Iris pigment epithelial cell (primary cell): ENCODE results near the gene SVIL.
"Not testable (repeated sequence)": the region's sequence is repeated elsewhere in the genome, so short reads cannot be mapped to it uniquely, and the experiment has no call there.

Experiments
- DNase-seq: peaks from one replicate; pipeline ENCODE4 v3.0.0-alpha.2; 2011; ENCODE audit warnings: low read depth

Gene SVIL

DNA sequence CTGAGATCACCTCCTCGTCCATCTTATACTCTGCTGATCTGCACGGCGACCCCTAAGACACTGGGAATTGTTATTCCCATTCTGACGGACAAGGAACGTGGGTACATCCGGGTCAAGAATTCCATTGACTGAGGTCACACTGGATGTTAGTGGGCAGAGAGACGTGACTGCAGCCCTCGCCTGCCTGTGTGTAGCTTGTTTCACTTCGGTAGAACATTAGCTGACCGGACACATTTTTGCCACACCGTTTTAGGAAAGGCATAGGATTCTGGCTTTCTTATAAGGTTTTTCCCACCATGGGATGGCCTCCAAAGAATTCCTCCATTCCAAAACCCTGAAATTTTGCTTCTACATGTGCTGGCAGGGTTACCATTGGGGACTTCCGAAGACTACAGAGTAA, 118.9 kb downstream of the SVIL start:
- not testable (repeated sequence) for DNase-seq

DNA sequence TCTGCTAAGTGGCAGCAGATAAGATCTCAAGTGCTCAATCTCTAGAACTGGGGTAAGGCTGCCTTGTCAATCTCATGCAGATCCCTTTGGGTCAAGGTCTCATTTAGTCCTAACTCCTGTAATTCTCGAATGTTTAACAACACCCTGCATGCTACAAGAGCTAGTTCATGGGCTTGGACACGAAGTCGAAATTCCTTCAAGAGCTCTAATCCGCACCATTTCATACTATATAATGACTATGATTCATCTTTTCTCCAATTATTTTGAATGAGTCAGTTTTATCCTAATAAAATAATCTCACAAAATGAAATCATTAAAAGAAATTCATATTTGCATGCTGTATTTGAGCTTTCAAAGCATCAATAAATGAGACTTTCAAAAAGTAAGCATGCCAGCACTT, 119.7 kb downstream of the SVIL start:
- not testable (repeated sequence) for DNase-seq

DNA sequence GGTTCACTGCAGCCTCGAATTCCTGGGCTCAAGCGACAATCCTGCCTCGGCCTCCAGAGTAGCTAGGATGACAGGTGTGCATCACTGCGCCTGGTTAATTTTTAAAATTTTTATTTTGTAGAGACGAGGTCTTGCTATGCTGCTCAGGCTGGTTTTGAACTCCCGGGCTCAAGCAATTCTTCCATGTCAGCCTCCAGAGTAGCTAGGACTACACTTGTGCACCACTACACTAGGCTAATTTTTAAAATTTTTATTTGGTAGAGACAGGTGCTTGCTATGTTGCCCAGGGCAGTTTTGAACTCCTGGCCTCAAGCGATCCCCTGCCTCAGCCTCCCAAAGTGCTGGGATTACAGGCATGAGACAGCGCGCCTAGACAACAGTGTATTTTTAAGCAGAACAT, 120.5 kb downstream of the SVIL start:
- no peak for DNase-seq

DNA sequence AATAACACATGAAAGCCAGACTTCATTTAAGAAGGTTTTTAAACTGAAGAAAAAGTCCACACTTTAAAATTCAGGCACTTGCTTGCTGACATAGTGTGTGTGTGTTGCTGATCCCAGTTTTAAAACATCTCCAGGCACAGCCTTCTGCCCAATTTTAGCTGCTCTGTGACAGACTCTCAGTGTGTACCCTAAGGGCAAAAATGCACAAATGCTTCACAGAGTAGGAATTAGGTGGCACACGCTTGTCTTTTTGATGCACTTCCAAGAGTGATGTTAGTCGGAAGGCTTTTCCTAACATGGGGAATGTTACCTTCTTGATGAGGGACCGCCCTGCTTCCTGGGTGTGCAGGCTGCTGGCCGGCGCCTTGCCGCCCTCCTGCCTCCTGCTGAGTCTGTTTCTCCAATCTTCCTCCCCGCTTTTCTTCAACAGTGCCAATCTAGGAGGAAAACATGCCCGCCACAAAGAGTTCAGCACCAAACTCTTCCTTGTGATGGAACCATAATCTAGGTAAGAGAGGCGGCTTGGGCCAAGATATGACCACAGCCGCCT, 122.3 kb downstream of the SVIL start:
- DNase-seq: no peak

DNA sequence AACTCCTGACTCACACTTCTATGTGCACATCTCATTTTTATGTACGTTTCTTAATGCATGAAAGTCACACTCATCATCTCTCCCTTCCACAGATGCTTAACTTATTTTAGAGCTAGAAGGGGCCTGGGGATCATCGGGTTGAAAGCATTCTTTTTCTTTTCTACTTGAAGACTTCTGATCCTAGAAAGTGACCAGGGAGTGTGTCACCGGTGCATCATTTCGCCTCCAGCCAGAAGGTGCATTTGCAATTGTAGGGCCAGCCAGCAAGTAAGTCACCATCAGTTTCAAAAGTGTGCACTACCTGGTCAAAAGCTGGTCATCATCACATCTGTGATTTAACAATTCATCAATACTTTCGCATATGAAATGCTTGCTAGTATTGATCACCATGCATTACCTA, 123.0 kb downstream of the SVIL start:
- not testable (repeated sequence) for DNase-seq

DNA sequence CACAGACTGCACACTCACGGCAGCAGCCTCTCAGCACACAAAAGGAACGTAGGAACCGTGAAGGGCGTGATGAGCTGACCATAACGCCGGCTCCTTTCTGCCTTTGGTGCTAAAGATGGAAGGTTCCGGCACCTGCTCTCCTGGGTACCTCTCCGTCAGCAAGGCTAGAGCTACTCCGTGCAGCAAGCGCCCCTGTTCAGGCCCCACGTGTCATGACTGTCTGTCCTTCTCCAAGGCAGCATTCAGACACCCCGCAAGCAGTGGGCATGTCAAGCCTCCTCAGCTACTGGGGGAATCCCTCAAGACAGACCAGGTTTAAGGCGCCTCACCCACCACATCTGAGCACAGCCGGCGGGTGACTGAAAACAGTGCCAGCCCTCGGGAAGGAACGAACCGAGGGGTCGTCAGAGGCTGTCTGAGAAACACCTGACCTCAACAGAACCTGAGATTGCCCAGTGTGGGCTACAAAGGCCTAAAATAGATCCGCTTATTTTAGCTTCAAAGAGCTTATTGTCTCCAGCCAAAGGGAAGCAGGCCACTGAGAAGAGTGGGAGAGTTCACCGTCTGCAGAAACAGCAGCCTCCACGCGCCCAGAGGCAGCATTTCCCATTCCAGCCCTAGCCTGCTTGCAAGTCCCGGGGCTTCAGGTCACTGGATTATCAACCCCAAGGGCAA, 124.2 kb downstream of the SVIL start:
- DNase-seq: not testable (repeated sequence)

DNA sequence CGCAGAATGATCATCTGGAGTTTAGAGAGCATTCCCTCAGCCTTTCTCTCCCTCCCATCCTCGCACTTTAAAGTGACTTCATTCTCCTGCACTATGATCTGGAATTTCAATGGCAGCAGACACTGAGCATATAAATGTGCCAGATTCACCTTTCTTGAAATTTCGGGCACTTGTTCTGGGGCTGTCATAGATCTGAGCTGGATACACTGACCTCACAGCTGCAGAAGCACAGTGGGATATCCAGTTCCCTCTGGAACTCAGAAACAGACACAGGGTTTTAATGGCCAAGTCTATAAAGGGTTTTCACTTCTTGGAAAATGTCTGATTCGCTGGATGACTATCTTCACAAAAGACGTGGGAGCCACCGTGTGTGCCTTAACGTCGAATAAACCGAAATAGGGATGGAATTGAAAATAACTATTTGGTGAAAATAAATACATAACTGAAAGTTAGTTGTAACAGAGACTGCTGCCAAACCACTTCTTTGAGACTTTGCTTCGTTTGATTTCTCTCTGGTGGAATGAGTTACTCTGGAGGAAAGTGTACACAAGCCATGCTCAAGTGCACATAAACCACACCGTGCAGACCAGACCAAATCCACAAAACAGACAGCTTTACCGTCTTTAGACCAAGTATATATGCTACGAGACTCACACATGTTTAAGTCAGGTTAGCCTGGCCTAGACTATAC, 126.1 kb downstream of the SVIL start:
- no peak for DNase-seq

DNA sequence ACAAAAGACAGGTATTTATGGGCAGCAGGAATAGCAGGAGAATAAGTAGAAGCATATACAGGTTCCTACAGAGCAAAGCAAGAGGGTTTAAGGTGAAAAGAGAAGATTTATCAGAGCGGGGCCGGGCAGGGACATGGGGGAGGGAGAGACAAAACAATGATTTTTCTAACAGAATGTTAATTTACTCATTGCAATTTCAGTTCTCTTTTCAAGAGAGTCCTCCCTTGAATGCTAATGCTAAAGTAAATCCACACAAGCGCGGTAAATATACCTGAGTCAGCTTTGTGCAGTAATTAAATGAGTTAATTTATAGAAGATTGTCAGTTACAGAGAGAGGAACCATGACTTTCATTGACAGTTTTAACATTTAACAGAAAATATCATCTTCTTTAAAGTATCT, 127.0 kb downstream of the SVIL start:
- DNase-seq: not testable (repeated sequence)

DNA sequence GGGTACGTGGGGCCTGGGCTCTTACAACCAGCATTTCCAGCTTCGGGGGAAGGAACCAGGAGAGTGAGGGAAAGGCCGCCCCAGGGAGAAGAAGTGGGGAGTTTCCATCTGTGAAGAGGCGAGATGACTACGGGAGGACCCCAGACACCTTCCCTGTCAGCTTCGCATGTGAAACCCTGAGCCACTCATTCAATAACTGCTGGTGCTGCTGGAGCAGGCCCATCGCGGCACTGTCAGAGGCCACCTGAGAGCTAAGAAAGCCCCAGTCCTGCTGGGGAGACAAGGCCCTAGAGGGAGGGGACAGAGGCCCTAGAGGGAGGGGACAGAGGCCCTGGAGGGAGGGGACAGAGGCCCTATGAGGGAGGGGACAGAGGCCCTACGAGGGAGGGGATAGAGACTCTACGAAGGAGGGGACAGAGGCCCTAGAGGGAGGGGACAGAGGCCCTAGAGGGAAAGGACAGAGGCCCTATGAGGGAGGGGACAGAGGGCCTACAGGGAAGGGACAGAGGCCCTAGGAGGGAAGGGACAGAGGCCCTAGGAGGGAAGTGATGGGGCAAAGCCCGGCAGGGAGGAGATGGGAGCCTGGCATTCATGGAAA, 128.3 kb downstream of the SVIL start:
- not testable (repeated sequence) for DNase-seq

DNA sequence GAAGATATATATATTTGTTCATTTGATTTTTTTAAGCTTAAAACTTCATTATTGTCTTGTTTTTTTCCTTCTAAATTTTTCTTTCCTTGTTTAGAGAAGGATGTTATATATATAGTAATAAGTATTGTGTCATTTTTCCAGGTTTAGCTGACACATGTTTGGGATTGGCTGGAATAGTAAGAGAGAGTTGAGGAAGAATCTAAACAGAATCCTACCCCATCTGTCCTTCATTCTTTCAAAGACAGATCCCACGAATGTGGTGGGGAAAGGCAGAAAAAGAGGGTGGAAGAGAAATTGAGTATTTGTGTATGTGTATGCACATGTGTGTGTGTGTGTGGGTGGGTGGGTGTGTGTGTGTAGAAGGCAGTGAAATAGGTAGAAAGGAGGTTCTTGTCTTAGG, 132.4 kb downstream of the SVIL start:
- DNase-seq: no peak

DNA sequence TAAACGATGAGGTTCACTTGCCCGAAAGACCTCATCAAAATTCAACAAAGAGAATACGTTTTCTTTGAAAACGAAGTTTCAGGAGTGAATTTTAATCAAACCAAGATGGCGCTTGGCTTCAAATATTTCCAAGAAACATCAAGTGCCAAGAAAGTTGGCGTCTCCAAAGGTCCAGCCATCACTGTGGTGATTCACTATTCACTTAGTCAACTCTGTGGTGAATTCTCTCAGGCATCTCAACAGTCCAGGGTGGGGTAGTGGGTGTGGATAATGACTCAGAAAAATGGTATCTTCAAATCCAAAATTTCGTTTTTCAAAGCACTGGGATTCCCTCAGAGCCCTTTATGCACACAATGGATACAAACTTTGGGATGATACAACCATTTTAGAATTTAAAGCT, 133.1 kb downstream of the SVIL start:
- DNase-seq: peak; percentile 82

DNA sequence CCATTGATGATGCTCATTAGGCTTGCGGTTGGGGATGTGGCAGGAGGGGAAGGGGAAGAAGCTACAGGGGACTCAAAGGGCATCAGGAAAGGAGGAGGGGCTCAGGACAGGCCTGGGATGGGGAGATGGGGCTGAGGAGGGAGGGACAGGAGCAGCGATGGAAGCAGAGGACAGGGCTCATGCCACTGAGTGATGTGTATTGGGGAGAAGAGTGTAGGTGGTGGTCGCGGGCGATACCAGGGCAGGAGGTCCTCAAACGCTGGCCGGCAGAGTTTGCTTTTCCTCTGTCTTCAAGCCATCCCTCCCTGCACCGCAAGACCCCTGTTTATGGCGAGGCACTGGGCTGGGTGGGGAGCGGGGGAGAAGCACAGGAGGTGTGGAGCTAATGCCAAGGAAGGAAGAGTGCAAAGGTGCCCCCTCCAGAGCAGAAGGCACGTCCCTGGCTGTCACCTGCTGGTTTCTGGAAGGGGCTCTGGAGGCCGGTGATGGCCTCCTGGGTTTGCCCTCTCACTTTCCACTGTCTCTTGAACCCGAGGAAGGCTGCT, 134.7 kb downstream of the SVIL start:
- DNase-seq: no peak

DNA sequence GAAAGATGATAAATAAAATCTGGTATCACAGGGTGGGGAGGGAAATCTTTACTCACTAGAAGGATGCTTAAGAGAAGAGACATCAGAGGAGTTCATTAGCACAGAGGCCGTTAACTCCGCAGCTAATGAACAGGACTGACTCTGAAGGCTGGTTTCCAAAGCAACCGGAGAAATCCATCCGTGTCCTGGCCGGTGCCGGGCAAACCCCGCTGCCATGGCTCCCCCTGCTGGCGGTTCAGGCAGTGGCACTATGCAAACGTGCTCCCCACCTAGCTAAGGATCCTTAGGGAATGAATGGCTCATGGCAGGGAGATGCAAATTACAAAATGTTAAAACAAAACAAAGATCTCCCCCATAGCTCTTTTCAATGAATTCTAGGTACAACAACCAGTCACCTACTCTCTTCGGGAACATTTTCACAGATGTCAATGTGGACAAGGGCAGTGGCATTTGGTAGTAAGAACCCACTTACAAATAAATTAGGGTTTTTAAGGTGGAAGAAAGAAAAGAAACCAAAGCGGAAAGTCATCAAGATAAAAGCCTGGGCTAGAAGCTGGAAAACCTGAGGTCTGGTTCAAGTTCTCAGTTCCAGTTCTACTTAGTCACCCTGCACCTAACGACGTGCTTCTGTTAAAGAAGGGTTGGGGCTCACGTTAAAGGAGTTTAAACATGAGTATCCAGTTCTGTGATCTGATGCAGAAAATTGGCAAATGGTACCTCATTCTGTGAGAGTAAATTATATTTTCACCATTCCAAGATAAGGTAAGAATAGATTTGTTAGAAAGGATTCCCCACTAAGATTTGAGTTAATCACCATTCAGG, 138.2 kb downstream of the SVIL start:
- peak; percentile 55 for DNase-seq

DNA sequence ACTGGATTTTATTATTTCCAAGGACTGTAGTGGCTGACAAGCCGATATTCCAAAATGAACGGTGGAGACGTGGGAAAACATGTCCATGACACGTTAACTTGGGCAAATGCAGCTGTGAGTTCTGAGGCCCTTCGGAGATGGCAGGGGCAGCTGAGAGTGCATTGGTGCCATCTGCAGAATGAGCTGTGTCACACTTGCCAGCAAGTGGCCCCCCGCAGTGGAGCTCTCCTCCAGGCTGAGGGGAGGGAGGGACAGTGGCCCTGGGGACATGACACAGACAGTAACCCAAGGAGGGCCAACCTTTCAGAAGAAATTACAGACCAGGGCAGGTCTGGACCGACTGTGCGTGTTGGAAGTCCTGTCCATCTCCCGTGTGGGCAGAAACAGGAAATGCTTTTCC, 139.4 kb downstream of the SVIL start:
- no peak for DNase-seq

DNA sequence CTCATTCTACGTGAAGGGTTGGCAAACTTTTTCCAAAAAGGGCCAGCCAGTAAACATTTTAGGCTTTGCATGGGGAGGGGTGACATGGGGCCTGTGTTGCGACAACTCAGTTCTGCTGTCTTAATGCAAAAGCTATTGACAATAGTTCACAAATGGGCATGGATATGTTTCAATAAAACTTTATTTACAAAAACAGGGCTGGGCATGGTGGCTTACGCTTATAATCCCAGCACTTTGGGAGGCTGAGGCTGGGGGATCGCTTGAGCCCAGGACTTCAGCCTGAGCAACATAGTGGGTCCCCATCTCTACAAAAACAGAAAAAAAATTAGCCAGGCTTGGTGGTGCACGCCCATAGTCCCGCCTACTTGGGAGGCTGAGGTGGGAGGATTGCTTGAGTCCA, 141.1 kb downstream of the SVIL start:
- no peak for DNase-seq

DNA sequence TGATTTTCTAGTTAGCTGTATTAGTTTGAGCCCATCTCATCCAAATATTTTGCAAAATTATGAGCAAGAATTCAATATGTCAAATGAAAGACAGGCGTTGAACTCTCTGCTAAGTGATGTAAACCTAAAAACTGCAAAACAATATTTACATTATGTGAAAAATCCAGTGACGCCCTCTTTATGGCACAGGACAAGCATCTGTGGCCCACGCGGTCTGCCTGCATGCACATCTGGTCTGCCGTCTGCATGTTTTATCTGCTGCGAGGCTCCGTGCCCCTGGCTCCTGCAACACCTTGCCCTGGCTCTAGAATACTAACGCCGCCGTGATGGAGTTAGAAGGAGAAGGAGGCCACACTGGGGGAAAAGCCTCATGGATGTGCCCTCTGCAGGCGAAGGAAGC, 142.0 kb downstream of the SVIL start:
- no peak for DNase-seq

DNA sequence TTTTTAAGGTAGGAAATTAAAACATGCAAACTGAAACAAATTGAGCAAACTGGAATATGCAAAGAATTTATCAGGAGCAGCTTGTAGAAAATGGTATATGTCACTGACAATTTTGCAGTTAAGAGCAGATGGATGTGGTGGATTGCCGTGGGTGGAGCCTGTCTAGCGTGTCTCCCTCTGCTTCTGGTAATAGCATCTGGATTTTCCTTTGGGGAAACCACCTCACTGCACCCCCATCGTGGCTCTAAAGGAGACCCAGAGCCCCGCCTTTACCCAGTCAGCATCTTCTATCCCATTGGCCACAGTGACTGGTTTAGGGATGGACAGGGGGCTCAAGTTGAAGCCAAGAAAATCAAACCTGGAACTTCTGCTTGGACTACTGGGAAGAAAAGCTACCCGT, 142.9 kb downstream of the SVIL start:
- DNase-seq: no peak

DNA sequence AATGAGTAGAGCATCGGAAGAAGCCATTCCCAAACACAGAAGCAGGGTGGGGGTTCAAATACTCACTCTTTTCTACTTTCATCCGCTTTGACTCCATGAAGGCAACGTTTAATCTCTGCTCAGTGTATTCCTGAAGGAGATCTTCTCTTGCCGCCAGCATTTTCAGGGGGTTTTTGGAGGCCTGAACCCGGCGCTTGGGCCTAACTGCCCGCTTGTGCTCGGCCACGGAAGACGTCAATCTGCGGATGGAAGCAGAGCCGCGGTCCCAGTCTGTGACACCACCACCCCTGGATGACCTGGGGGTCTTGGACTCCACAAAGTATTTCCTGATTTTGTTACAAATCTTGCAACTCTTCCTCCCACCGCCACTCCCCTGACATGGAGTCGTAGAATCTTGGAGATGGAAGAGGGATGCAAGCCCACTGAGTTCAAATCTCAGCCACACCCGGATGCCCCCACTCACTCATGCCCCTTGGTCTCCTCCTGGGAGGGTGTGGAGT, 143.9 kb downstream of the SVIL start:
- DNase-seq: not testable (repeated sequence)

DNA sequence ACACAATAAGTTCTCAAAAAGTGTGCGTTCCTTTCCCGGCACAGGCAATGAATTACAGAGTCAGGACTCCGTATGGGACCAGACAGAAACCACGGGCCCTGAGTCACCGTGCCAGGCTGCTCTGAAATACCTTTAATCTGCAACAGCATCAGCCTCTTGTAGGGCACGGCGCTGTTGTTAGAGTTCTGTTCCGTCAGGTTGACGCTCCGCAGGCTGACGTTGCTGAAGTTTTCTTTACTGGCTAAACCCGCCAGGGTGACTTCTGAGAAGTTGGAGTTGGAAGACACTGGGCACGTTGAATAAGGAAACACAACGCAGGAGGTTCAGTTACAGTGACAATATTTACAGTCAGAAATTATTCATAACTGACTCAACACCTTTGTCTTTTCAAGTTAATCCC, 146.3 kb downstream of the SVIL start:
- DNase-seq: not testable (repeated sequence)

DNA sequence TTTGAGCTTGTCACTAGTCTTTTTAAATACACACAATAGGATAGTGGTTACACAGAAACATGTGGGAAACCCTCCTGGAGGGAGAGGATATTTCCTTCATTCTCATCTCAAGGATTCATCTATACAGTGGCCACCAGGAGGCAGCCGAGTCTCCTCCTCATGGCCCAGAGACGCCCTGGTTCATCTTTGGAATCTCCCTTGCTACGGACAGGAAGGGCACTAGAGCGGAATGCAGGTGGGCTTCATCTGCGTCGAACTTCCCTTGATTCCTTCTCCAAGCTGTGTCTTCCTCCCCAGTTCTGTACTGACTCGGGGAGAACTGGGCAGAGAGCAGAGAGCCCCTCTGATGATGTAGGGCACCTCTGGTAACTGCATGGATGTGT, 146.9 kb downstream of the SVIL start:
- not testable (repeated sequence) for DNase-seq

DNA sequence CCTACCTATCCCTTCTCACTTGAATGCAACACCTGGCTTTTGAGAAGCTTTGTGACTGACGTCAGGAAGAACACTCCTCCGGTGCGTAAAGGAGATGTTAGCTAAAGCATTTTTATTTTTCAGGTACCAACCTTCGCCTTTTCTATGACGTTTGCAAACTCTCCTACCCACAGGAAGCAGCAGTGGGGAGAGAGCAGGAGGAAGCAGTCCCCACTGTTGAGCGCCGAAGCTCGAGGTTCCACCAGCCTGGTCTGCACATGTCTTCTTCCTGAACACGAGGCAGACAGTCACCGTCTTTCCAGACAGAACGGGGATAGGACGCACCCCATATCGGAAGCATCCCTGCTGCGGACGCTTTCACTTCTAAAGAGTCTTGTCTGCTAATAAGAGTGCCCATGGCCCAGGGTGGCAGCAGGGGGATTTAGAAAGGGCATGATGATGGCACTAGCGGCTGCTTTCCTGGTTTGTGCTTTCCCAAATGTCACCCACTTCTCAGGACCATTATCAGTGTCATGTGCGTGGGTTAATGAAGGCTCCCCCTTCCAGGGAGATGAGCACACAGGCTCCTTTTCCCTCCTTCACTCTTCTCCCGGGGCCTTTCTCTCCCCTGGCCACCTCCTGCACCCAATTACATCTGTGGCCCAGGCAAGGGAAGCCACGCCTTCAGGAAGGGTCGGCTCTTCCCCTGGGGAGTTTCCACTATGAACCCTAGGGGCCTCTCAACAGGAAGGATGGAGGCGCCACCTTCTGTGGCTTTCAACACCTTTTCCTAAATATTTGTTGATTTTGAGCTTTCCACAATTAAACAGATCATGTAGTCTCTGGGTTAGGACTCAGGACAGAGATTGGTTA, 147.5 kb downstream of the SVIL start:
- not testable (repeated sequence) for DNase-seq
